HEK293 (cell line): ENCODE data around the gene NSL1.

Experiments
- EGR2 ChIP-seq: fragments of 450-650 bp; formaldehyde crosslinking; IDR thresholded peaks from 2 replicates; pipeline ENCODE4 v1.5.1; 2016; ENCODE audit warnings: low read depth, missing biosample characterization, missing genetic modification characterization
- GLI2 ChIP-seq: fragments of 450-650 bp; formaldehyde crosslinking; IDR thresholded peaks from 2 replicates; pipeline ENCODE4; 2017; ENCODE audit warnings: missing biosample characterization, missing genetic modification characterization, low read depth, borderline replicate concordance
- KLF9 ChIP-seq: fragments of 450-650 bp; formaldehyde crosslinking; IDR thresholded peaks from 2 replicates; pipeline ENCODE4 v1.5.1; 2016; ENCODE audit warnings: missing biosample characterization, missing genetic modification characterization, low read depth
- PATZ1 ChIP-seq: fragments of 450-650 bp; formaldehyde crosslinking; IDR thresholded peaks from 2 replicates; pipeline ENCODE4 v1.5.1; 2016; ENCODE audit warnings: missing biosample characterization, missing genetic modification characterization
- SP2 ChIP-seq: fragments of 450-650 bp; formaldehyde crosslinking; IDR thresholded peaks from 2 replicates; pipeline ENCODE4 v1.5.1; 2016; ENCODE audit warnings: missing biosample characterization, missing genetic modification characterization
- WT1 ChIP-seq: fragments of 450-650 bp; formaldehyde crosslinking; IDR thresholded peaks from 2 replicates; pipeline ENCODE4 v1.5.1; 2016; ENCODE audit warnings: missing biosample characterization, missing genetic modification characterization
- YY1 ChIP-seq: fragments of 450-650 bp; formaldehyde crosslinking; IDR thresholded peaks from 2 replicates; pipeline ENCODE4 v1.5.1; 2018; ENCODE audit warnings: missing biosample characterization, missing genetic modification characterization
- YY2 ChIP-seq: fragments of 450-650 bp; formaldehyde crosslinking; IDR thresholded peaks from 2 replicates; pipeline ENCODE4 v1.5.1; 2016; ENCODE audit warnings: missing biosample characterization, missing genetic modification characterization
- ZBTB7A ChIP-seq: fragments of 450-650 bp; formaldehyde crosslinking; IDR thresholded peaks from 2 replicates; pipeline ENCODE4 v1.5.1; 2016; ENCODE audit warnings: low read depth, missing biosample characterization, missing genetic modification characterization
- ZNF148 ChIP-seq: fragments of 450-650 bp; formaldehyde crosslinking; IDR thresholded peaks from 2 replicates; pipeline ENCODE4 v1.5.0; 2017; ENCODE audit warnings: missing biosample characterization, missing genetic modification characterization, borderline replicate concordance
- ZNF302 ChIP-seq: fragments of 450-650 bp; formaldehyde crosslinking; IDR thresholded peaks from 2 replicates; pipeline ENCODE4 v1.5.1; 2016; ENCODE audit warnings: missing biosample characterization, missing genetic modification characterization, low read depth
- ZNF366 ChIP-seq: fragments of 450-650 bp; formaldehyde crosslinking; conservative IDR thresholded peaks from 2 replicates; pipeline ENCODE4 v1.5.1; 2016; ENCODE audit warnings: missing biosample characterization, missing genetic modification characterization
- ZNF549 ChIP-seq: fragments of 450-650 bp; IDR thresholded peaks from 2 replicates; pipeline ENCODE4 v1.5.1; 2018; ENCODE audit warnings: missing biosample characterization, missing genetic modification characterization, mild to moderate bottlenecking, inconsistent platforms, moderate library complexity
- ZNF596 ChIP-seq: fragments of 450-650 bp; IDR thresholded peaks from 2 replicates; pipeline ENCODE4 v1.5.0; 2018; ENCODE audit warnings: missing biosample characterization, mild to moderate bottlenecking, missing genetic modification characterization, moderate library complexity
- ZNF701 ChIP-seq: fragments of 450-650 bp; formaldehyde crosslinking; IDR thresholded peaks from 2 replicates; pipeline ENCODE4 v1.5.1; 2016; ENCODE audit warnings: missing biosample characterization, missing genetic modification characterization
- ZNF837 ChIP-seq: fragments of 450-650 bp; formaldehyde crosslinking; IDR thresholded peaks from 2 replicates; pipeline ENCODE4 v1.5.1; 2016; ENCODE audit warnings: missing biosample characterization, missing genetic modification characterization
- TF ChIP-seq, protein P1 (sequence below): fragments of 450-650 bp; formaldehyde crosslinking; IDR thresholded peaks from 2 replicates; pipeline ENCODE4 v1.5.1; 2016; ENCODE audit warnings: missing biosample characterization, missing genetic modification characterization
- TF ChIP-seq, protein P2 (sequence below): fragments of 450-650 bp; formaldehyde crosslinking; IDR thresholded peaks from 2 replicates; pipeline ENCODE4 v1.5.1; 2016; ENCODE audit warnings: missing biosample characterization, missing genetic modification characterization
- TF ChIP-seq, protein P3 (sequence below): fragments of 450-650 bp; formaldehyde crosslinking; IDR thresholded peaks from 2 replicates; pipeline ENCODE4 v1.5.1; 2017; ENCODE audit warnings: missing biosample characterization, missing genetic modification characterization
- TF ChIP-seq, protein P4 (sequence below): fragments of 450-650 bp; formaldehyde crosslinking; conservative IDR thresholded peaks from 2 replicates; pipeline ENCODE4 v1.5.1; 2016; ENCODE audit warnings: low read depth, missing biosample characterization, missing genetic modification characterization
- TF ChIP-seq, protein P5 (sequence below): fragments of 450-650 bp; formaldehyde crosslinking; IDR thresholded peaks from 2 replicates; pipeline ENCODE4 v1.5.1; 2017; ENCODE audit warnings: missing biosample characterization, mild to moderate bottlenecking, missing genetic modification characterization, moderate library complexity

NSL1 gene

DNA sequence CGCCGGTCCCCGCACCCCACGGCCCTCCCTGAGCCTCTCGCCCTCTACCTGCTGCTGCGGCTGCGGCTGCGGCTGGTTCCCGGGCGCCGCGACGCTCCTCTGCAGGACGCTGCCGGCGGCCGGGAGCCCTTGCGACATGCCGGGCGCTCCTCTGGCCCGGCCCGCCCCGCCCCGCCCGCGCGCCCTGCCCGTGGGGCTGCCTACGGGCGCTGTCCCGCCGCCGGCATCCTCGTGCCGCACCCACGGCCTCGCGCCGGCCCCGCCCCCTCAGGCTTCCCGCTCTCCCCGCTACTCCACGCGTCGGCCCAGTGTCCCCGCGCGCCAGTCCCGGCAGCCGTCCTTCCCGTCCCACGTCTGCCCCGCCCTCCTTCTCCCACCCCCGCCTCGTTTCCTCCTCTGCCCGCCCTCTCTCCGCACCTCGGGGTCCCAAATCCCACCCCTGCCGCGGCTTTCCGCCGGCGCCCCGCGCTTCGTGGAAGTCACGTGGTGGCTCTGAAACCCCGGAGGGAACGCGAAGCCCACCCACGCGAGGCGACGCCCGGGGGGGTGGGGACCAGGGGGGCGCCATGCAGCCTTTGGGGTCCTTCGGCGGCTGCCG is 91.9 kb downstream of the NSL1 start, which contains the start of gene BATF3 (continued):
- TF ChIP-seq, protein P1, sequence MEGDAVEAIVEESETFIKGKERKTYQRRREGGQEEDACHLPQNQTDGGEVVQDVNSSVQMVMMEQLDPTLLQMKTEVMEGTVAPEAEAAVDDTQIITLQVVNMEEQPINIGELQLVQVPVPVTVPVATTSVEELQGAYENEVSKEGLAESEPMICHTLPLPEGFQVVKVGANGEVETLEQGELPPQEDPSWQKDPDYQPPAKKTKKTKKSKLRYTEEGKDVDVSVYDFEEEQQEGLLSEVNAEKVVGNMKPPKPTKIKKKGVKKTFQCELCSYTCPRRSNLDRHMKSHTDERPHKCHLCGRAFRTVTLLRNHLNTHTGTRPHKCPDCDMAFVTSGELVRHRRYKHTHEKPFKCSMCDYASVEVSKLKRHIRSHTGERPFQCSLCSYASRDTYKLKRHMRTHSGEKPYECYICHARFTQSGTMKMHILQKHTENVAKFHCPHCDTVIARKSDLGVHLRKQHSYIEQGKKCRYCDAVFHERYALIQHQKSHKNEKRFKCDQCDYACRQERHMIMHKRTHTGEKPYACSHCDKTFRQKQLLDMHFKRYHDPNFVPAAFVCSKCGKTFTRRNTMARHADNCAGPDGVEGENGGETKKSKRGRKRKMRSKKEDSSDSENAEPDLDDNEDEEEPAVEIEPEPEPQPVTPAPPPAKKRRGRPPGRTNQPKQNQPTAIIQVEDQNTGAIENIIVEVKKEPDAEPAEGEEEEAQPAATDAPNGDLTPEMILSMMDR (tag by site-specific recombination): 0 out of 2 replicates have a peak, but pooled peaks have one; percentile 40
- TF ChIP-seq, protein P2, sequence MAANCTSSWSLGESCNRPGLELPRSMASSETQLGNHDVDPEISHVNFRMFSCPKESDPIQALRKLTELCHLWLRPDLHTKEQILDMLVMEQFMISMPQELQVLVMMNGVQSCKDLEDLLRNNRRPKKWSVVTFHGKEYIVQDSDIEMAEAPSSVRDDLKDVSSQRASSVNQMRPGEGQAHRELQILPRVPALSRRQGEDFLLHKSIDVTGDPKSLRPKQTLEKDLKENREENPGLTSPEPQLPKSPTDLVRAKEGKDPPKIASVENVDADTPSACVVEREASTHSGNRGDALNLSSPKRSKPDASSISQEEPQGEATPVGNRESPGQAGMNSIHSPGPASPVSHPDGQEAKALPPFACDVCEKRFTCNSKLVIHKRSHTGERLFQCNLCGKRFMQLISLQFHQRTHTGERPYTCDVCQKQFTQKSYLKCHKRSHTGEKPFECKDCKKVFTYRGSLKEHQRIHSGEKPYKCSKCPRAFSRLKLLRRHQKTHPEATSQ (tag by site-specific recombination): 0 out of 2 replicates have a peak, but pooled peaks have one; percentile 7
- no peak for TF ChIP-seq ZNF549
- no peak for TF ChIP-seq ZNF837 (tag by site-specific recombination)
- peak; percentile 29; the same call in 1 of the 2 replicates for TF ChIP-seq KLF9 (tag by site-specific recombination)
- no peak for TF ChIP-seq ZNF302 (tag by site-specific recombination)
- TF ChIP-seq ZNF596: no peak
- TF ChIP-seq WT1: 0 out of 2 replicates have a peak, but pooled peaks have one; percentile 14
- peak; percentile 92 for TF ChIP-seq EGR2 (tag by site-specific recombination)
- TF ChIP-seq, protein P3, sequence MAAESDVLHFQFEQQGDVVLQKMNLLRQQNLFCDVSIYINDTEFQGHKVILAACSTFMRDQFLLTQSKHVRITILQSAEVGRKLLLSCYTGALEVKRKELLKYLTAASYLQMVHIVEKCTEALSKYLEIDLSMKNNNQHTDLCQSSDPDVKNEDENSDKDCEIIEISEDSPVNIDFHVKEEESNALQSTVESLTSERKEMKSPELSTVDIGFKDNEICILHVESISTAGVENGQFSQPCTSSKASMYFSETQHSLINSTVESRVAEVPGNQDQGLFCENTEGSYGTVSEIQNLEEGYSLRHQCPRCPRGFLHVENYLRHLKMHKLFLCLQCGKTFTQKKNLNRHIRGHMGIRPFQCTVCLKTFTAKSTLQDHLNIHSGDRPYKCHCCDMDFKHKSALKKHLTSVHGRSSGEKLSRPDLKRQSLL (tag by site-specific recombination): no peak
- no peak for TF ChIP-seq ZNF148 (tag by site-specific recombination)
- TF ChIP-seq ZNF701 (tag by site-specific recombination): no peak
- TF ChIP-seq, protein P4, sequence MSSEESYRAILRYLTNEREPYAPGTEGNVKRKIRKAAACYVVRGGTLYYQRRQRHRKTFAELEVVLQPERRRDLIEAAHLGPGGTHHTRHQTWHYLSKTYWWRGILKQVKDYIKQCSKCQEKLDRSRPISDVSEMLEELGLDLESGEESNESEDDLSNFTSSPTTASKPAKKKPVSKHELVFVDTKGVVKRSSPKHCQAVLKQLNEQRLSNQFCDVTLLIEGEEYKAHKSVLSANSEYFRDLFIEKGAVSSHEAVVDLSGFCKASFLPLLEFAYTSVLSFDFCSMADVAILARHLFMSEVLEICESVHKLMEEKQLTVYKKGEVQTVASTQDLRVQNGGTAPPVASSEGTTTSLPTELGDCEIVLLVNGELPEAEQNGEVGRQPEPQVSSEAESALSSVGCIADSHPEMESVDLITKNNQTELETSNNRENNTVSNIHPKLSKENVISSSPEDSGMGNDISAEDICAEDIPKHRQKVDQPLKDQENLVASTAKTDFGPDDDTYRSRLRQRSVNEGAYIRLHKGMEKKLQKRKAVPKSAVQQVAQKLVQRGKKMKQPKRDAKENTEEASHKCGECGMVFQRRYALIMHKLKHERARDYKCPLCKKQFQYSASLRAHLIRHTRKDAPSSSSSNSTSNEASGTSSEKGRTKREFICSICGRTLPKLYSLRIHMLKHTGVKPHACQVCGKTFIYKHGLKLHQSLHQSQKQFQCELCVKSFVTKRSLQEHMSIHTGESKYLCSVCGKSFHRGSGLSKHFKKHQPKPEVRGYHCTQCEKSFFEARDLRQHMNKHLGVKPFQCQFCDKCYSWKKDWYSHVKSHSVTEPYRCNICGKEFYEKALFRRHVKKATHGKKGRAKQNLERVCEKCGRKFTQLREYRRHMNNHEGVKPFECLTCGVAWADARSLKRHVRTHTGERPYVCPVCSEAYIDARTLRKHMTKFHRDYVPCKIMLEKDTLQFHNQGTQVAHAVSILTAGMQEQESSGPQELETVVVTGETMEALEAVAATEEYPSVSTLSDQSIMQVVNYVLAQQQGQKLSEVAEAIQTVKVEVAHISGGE (tag by site-specific recombination): peak; percentile 34; the same call in 1 of the 2 replicates
- TF ChIP-seq SP2 (tag by site-specific recombination): peak; percentile 84
- no peak for TF ChIP-seq PATZ1 (tag by site-specific recombination)
- TF ChIP-seq, protein P5, sequence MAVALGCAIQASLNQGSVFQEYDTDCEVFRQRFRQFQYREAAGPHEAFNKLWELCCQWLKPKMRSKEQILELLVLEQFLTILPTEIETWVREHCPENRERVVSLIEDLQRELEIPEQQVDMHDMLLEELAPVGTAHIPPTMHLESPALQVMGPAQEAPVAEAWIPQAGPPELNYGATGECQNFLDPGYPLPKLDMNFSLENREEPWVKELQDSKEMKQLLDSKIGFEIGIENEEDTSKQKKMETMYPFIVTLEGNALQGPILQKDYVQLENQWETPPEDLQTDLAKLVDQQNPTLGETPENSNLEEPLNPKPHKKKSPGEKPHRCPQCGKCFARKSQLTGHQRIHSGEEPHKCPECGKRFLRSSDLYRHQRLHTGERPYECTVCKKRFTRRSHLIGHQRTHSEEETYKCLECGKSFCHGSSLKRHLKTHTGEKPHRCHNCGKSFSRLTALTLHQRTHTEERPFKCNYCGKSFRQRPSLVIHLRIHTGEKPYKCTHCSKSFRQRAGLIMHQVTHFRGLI: no peak
- TF ChIP-seq ZNF366: peak; percentile 24; the same call in 1 of the 2 replicates
- TF ChIP-seq GLI2 (tag by site-specific recombination): no peak
- no peak for TF ChIP-seq YY1 (tag by site-specific recombination)
- TF ChIP-seq YY2: no peak; the same call in 1 of the 2 replicates
- peak; percentile 75 for TF ChIP-seq ZBTB7A (tag by site-specific recombination)
